NCI-H2227 (cell line): ENCODE measurements around the gene AZI2.

Source experiments
- DNase-seq: peaks from one replicate; lab custom pipeline; 2025; ENCODE audit not compliant: unreplicated experiment; lab: John Stamatoyannopoulos, UW

Gene AZI2, protein sequence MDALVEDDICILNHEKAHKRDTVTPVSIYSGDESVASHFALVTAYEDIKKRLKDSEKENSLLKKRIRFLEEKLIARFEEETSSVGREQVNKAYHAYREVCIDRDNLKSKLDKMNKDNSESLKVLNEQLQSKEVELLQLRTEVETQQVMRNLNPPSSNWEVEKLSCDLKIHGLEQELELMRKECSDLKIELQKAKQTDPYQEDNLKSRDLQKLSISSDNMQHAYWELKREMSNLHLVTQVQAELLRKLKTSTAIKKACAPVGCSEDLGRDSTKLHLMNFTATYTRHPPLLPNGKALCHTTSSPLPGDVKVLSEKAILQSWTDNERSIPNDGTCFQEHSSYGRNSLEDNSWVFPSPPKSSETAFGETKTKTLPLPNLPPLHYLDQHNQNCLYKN

DNA sequence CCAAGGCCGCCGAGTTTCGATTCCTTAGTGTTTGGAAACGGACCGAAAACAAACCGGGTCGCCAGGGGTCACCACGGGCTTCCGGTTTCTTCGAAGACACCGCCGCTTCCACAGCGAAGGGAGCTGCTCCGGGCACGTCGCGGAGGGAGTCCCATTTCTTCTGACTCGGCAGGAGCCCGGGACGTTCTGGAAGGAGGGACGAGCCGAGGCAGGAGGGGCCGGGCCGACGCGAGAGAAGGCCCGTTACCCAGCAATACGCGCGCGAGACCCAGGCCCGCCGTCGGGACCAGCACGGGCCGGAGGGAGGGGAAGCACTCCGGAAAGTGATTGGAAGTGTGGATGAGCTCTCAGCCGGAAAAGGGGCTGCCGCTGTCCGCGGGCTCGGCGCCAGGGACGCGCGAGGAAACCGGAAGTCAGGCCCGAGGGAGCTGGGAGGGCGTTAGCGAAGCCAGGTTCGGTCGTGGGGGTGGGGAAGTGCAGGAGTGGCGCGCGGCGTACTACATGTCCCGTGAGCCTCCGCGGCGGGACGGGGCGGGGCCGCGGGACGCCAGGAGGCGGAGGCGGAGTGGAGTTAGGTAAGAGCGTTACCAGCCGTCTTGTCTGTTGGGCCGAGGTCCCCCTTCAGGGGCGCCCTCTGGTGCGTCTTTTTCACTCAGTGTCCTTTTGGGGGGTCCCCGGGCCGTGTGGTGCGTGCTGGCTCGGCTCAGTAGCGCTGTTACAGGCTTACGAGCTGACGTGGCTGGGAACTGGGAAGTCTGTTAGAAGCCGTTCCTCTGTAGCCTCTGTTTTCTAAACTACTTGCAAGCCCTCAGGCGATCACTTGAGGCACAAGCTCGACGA lies at the start of gene AZI2, which contains the start of gene ZCWPW2:
Gene AZI2, minus strand, starts transcription at position 196 of the 840 bp plus-strand sequence. CDS start 8,207 bp downstream, outside the sequence.
Gene ZCWPW2, plus strand, starts transcription at position 93 of the 840 bp plus-strand sequence. CDS start 64,348 bp downstream, outside the sequence.
- DNase-seq: peak; percentile 93

DNA sequence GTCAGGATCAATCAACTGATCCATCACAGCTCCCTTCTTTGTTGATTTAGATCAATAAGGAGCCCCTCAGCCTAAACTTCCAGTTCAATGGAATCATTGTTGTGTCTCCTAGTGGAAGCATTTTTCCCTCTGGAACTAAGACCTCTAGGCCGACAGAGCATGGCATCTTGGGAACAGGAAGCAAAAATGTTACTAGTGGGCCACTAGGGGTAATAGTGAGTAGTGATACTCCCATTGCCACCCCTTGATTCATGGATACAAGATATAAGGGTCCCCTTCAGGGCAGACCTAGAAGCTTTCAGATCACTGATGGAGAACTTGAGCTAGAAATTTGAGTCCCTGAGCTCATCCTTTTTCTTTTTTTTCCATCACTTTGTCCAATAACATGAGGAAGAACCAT lies 40.4 kb upstream of the AZI2 start:
- DNase-seq: no peak

DNA sequence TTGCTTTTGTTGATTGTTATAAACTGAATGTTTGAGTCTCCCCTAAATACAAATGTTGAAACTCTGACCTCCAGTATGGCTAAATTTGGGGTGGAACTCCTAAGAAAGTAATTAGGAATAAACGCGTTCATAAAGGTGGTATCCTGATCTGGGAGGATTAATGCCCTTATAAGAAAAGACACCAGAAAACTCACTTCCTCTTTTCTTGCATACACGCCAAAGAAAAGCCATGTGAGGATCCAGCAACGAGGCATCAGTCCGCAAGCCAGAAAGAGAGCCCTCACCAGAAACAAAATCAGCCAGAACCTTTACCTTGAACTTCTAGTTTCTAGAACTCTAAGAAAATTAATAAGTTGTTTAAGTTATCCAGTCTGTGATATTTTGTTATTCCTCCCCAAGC lies 37.4 kb upstream of the AZI2 start:
- DNase-seq: no peak

DNA sequence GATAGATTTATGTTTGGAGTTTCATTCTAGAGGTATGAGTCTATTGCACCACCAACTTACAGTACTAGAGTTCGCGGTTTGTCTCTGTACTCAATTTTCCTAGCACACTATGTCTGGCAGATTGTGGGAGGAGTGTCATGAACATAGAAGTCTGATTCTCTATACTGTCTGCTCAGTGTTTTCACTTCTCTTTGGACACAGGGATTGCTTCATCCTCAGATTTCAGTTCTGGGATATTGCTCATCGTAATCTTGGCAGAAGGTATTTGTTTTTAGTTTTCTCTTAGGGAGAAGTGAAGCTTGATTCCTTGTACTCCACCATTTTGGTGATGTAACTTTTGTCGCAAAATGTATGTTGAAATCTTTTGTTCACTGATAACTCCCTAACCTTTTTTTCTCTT lies 27.8 kb upstream of the AZI2 start:
- no peak for DNase-seq

DNA sequence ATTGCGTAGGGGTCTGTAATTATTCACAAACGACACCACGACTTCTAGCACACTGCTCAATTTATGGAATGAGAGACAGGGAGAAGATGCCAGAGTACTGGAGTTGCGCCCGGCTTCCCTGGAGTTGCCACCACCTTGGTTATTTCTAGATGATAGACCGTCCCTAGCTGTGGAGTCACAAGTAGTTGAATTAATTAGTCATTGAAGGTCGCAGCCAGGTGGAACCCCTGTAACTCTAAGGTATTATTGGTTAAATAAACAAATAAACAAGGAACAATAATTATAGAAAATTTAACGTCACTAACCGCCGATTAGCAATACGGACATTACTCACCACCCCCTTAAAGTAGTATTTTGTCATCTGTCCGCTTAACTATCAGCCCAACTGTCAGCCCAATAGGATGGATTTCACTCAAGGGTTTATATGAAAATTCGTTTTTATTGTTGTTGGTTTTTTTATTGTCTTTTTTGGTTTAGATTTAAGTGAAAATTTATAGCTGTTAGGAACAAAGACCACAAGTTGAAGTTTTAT lies 911 bp upstream of the AZI2 start:
- DNase-seq: no peak

DNA sequence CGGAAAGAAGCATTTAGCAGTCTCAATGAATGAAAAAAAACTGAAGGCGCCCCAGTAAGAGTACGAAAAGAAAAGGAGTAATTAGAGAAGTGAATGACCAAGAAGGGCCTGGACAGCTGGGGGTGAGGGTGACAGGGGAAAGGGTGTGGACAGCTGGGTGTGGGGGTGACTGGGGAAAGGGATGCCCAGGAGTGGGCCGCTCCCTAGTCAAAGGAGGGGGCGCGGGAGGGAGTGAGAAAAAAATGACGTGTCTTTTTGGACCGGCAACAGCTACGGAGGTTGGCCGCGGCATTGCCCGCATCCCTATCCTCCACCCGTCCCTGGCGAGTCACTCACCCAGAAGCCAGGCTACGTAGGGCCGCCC lies 377 bp downstream of the AZI2 start:
- DNase-seq: no peak

DNA sequence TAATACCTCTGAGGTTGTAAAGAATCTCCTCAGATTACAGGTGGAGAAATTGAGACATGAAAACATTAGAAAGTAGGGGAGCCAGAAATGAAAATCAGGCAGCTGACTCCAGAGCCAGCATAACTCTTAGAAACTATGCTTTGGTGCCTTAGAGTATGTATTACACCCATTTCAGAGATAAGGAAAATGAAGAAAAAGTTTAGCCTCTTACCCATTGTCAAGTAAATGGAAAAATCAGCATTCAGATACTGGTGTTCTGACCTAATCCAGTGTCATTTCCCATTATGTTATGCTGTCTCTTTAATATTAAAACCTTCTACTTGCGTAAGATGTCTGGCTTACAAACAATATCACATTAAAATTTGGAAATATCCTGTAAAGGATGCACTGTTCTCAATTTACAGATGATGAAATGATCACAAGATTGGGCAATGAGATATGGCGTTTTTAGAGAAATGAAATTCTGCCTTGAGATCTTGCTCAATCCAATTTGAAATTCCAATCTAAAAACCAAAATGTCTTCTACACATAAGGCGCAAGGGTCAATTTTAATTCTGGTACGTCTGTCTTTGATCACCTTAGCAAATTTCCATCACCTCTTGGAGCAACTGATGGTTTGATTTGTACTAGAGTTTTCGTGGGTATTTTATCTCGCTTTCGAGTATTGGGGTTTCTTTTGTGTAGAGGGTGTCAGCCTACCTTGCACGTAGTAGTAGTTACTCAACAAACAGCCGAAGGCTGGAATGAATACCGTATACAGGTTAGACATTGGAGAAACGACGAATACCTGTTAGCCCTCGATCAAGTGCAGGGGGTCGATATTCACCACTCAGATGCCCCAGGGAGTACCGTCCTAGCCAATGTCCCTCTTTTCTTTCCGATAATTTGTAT lies 1.0 kb downstream of the AZI2 start:
- DNase-seq: no peak

DNA sequence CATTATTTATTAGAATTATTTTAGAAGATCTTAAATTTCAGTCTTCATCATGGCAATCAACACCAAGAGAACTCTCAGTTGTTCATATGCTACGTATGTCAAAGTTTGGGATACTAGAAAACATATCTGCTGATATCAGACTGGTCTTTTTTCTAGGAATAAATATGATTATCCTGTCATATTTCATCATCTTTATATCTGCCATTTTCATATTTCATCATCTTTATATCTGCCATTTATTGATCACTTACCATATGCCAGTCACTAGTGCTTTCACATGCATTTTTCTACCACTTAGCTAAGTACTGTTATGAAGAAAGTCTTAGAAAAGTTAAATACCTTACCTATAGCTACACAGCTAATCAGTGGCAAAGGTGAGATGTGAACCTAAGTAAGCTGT lies 2.9 kb downstream of the AZI2 start:
- no peak for DNase-seq

DNA sequence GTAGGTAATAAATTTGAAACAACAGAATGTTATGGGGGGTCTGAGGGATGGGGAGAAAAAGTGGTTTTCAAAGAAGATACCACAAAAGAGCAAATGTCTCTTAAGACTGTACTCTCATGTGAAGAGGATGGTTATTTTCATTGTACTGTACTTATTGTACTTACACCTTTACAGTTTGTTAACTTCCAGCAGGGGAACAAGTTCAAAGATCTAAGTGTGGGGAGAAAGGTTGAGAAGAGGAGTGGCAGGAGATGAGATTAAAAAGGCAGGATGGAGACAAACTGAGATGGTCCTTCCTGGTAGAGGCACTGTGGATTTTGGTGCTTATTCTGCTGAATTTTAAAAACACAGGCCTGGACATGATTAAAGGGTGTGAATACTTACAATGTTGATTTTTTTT lies 5.5 kb downstream of the AZI2 start:
- no peak for DNase-seq

DNA sequence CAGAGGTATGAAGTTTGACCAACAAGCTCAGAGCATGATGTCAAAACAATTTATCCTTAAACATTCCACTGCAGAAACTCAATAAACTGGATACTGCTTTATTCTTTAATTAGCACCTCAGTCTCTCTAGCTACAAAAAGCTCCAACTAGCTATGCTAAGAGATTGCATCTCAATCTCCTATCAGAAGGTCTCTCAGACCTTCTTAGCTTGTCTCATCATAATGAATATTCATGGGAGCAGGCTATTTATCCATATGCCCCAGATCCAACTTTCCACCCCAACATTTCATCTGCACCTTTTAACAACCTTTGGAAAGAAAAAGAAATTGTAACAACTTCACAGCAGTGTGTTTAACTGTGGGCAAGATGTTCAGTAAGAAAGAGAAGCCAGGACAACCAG lies 11.4 kb downstream of the AZI2 start:
- DNase-seq: no peak

DNA sequence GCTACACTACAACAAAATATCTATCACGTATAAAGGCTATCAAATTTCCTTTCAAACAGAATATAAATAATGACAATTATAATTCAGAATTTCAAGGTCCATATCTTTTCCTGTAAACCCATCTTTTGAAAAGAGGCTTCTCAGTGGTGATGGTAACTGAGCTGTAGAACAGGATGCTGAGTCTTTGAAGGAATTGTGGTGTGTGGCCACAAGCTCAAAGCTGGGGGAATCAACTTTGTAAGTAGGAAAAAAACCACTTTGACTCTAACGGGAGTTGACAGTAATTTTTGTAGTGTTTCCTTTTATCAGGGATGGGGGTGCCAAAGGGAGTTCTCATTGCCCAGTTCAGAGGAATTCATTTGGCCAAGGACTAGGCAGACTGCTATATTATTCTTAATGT lies 13.4 kb downstream of the AZI2 start:
- no peak for DNase-seq

DNA sequence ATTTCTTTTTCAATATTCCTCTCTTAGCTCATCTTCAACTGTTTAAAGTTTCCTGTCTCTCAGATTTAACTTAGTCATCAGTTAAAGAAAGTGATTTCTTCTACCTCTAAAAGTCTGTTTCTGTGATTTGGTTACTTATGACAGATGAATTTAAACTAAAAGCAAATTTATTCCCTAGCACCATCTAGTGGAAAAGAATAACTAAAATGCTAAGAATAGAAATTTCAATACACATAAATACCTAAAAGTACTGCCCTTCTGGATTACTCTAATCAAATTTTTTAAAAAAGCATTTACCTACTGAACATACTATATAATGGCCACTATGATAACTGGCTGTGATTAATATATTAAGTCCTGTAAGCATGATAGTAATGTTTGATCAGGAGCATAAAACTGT lies 14.1 kb downstream of the AZI2 start:
- DNase-seq: no peak

DNA sequence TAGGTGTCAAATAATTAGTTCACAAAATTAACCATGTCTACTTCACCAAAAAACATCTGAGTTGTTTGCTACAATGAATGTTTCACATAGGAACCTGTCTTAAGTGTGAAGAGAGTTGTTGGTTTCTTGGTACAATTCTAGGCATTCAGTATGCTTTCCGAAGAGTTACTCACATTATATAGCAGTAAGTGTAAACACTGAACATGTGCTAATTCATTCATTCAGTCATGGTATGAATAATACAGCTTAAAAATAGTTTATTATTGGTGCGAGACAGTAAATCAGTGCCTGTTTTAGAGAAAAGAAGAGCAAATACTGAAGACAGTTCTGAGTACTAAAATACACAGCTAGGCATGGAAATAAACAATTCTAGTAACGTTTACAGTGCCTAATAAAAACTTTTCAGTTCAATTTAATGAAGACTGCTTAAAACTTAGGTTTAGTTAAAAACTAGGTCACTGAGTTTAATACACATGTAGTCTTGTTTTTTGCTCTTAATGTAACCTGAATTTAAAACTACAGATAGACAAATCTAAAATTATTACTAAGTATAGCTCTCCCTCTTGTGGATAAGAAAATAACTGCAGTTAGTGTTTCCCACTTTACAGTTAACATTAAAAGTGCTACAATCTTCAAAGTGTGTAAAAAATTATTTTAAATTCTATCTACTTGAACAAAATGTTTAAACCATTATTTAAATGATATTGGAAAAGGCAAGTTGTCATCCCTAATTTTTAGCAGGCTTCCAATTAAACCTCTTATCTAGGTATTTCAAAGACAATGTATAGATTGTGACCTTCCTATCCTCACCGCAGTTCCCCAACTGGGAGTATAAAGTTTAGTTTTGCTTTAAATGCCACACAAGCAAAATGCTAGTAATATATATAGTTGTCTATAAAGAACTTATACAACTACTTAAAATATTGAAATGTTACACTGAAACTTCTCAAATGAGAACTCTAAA lies 20.2 kb downstream of the AZI2 start:
- DNase-seq: peak; percentile 13

DNA sequence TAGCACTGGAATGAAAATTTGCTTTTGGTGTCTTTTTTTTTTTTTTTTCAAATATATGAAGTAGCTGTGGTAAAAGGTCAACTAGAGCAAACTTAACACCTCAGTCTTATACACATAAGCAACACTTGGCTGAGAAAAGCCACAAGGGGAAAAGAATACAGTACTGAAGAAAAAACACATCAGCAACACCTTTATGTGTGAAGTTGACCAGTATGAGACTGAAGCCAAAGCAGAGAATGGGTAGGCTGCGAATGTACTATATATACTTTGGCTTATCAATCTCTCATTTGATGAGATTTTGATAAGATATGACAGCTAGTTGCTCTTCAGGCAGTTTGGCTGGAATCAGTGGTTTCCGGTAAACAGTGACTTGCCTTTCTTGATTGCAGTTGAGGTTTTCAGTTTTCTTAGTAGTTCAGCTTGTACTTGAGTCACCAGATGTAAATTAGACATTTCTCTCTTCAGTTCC lies 22.1 kb downstream of the AZI2 start:
- no peak for DNase-seq

DNA sequence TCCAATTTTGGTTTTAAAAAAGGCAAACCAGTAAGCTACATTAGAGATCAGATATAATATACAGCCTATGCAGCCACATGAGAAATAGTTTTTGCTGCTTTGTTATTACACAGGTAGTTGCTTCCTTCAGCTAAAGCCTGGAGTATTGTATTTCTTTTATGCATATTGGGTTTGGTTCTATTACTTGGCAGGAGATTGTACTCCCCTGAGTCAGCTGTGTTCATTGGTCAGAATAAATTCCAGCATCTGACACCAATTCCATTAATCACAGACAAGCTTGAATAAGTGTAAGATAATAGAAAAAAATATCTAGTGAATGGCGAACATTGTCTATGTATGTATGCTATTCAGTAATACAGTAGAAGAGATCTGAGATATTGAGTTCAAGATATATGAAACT lies 26.2 kb downstream of the AZI2 start:
- DNase-seq: no peak

DNA sequence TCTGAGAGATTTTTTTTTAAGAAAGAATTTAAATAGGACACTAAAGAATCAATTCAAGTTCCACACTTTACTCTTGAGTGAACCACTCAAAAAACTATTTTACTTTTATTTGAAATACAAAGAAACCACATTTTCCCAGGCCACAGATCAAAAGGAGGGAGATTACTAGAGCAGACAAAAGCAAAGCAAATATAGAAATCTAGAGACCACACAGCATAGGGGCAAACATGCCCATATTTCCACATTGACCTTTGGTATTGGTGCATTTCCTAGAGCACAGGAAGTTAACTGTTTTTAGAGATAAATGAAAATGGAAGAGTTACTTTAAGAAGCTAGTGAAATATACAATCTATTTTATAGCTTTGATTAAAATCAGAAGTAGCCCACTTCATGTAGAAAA lies 27.6 kb downstream of the AZI2 start:
- DNase-seq: no peak

DNA sequence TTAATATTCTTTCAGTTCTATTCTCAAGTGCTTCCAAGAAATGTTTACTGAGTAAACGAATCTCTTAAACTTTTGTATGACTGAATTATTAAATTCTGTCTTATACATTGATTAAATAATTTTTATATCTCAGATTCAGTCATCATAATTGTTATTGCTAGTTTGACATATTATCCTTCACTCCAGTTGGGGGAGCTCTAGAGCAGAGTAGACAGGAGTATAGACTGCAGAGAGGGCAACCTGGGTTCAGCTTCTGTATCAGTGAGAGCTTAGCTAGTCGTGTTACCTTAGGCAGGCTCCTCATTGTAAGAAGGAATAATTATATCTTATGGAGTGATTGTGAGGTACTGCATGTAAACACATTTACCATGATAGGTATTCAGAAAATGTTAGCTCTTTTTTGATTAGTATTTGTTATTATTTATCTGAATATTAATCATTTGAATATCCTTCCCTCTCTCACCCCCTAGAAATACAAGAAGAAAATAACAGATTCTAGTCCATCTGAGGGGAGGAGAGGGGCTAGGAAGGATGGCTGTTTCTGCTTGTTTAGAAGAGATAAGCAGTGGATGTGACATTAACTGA lies 31.1 kb downstream of the AZI2 start:
- DNase-seq: peak; percentile 42

DNA sequence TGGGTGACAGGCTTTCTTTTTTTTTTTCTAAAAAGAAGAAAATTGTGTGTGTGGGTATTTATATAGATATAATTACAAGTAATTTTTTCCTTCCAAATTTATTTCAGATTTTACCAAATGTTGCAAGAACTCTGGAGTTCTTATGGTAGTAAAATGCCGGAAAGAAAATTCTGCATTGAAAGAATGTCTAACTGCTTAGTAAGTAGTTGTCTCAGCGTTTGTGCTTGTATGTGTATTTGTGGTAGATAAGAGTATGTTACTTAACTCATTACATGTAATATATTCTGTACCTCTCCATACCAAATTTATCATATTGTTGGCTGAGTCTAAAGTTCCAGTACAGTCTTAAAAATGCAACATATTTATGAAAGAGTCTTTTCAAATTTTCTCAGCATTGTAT lies 32.4 kb downstream of the AZI2 start:
- no peak for DNase-seq

DNA sequence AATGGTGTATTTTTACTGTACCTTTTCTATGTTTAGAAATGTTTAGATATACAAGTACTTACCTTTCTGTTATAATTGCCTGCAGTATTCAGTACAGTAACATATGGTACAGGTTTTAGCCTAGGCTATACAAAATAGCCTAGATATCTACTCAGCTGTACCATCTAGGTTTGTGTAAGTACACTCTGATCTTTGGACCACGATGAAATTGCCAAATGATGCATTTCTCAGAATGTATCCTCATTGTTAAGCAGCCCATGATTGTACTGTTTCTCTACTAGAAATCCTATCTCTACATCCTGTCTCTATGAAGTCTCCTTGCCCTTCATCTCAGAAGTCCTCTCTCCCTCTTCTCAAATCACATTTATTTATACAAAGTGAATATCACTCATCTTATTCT lies 32.9 kb downstream of the AZI2 start:
- DNase-seq: no peak
